B cell (primary cell): ENCODE results near the gene PARVG.

ENCODE experiments used
- CTCF ChIP-seq: fragments of 200-600 bp; IDR thresholded peaks from one replicate; pipeline ENCODE4 v1.8.0; 2022; ENCODE audit warnings: antibody characterized with exemption, mild to moderate bottlenecking
- EZH2 ChIP-seq: IDR thresholded peaks from 2 replicates; pipeline ENCODE4 v1.6.1; 2012; ENCODE audit warnings: borderline replicate concordance, low read depth, mild to moderate bottlenecking, moderate library complexity, low read length; ENCODE audit not compliant: insufficient read depth, poor library complexity, severe bottlenecking

GRCh38 chr22:44218071-44218470 is 37.3 kb downstream of the PARVG start:
- TF ChIP-seq EZH2 (no peak), CTCF (no peak)
